Measurements from ENCODE around the gene PPP3CA.

GRCh38 chr4:101141230-101141629, 206.1 kb downstream of the PPP3CA start:
- TF ChIP-seq CTCF (IDR thresholded peaks at IDR 0.05; ENCODE audit: low read length): no peak
- no peak for TF ChIP-seq EZH2 (IDR thresholded peaks at IDR 0.05; ENCODE audit: borderline replicate concordance, low read length)
